ENCODE data around the gene SNX2. TPM values are rescaled to one million over a fixed set of nuclear protein-coding genes. Genes with fewer than 3 reads are reported as not detected.

Gene SNX2
- total and polyA plus RNA-seq, 9 of the 15 experiments (the other 6 are each of a cell fraction or from before 2014, with no cell fraction given): 35.2 to 86.0 (median 58.1) TPM

DNA sequence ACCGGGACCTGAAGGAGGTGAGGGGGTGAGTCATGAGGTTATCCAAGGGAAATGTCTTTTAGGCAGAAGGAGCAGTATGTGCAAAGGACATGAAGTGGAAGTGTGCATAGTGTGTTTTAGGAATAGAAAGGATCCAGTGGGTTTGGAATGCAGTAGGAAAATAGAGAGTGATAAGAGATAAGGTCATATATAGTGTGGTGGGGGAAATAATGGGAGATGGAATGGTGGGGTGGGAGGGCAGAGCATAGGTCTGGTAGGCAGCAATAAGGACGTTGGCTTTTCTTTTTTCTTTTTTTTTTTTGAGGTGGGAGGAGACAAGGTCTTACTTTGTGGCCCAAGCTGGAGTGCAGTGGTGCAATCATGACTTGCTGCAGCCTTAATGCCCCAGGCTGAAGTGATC, 88.4 kb downstream of the SNX2 start (continued):
- TF ChIP-seq ZNF384 (IDR thresholded peaks at IDR 0.05; ENCODE audit: low read depth, low read length) (peak; percentile 98), PCBP1 (IDR thresholded peaks at IDR 0.05; ENCODE audit: low read depth, low read length, poor library complexity, severe bottlenecking) (no peak), BRD9 (IDR thresholded peaks at IDR 0.05; ENCODE audit: low read depth, partially characterized antibody) (peak; percentile 68), STAT5B (CRISPR knock-in tag; IDR thresholded peaks at IDR 0.05) (no peak), NFE2L1 (tag; IDR thresholded peaks at IDR 0.05; ENCODE audit: borderline replicate concordance, low read depth) (no peak), ETS2 (tag; IDR thresholded peaks at IDR 0.05; ENCODE audit: borderline replicate concordance, poor library complexity, severe bottlenecking) (no peak), SMAD2 (IDR thresholded peaks at IDR 0.05; ENCODE audit: low read depth, low read length) (no peak), PHF8 (IDR thresholded peaks at IDR 0.05; ENCODE audit: borderline replicate concordance, low read length) (no peak), PURB (CRISPR knock-in tag; IDR thresholded peaks at IDR 0.05; ENCODE audit: low read depth) (no peak), ZNF707 (CRISPR knock-in tag; conservative IDR thresholded peaks at IDR 0.05) (no peak), NFYB (IDR thresholded peaks at IDR 0.05; ENCODE audit: extremely low read depth, insufficient read length) (no peak), ARHGAP35 (IDR thresholded peaks at IDR 0.05; ENCODE audit: partially characterized antibody) (peak; percentile 54), PYGO2 (tag; IDR thresholded peaks at IDR 0.05) (peak; percentile 69), TEAD2 (tag; IDR thresholded peaks at IDR 0.05) (0 out of 2 replicates have a peak, but pooled peaks have one; percentile 17), TCF3 (CRISPR knock-in tag; IDR thresholded peaks at IDR 0.05) (peak; percentile 84), SMARCC2 (IDR thresholded peaks at IDR 0.05; ENCODE audit: low read depth) (peak; percentile 84), MBD2 (IDR thresholded peaks at IDR 0.05; ENCODE audit: borderline replicate concordance, low read depth) (no peak), NR1H2 (CRISPR knock-in tag; IDR thresholded peaks at IDR 0.05) (no peak), CHCHD3 (CRISPR knock-in tag; IDR thresholded peaks at IDR 0.05) (no peak), SNAPC5 (CRISPR knock-in tag; IDR thresholded peaks at IDR 0.05) (no peak), THRAP3 (IDR thresholded peaks at IDR 0.05; ENCODE audit: borderline replicate concordance) (no peak), PTTG1 (tag; IDR thresholded peaks at IDR 0.05; ENCODE audit: low read depth) (no peak)
- TF ChIP-seq, protein P1, sequence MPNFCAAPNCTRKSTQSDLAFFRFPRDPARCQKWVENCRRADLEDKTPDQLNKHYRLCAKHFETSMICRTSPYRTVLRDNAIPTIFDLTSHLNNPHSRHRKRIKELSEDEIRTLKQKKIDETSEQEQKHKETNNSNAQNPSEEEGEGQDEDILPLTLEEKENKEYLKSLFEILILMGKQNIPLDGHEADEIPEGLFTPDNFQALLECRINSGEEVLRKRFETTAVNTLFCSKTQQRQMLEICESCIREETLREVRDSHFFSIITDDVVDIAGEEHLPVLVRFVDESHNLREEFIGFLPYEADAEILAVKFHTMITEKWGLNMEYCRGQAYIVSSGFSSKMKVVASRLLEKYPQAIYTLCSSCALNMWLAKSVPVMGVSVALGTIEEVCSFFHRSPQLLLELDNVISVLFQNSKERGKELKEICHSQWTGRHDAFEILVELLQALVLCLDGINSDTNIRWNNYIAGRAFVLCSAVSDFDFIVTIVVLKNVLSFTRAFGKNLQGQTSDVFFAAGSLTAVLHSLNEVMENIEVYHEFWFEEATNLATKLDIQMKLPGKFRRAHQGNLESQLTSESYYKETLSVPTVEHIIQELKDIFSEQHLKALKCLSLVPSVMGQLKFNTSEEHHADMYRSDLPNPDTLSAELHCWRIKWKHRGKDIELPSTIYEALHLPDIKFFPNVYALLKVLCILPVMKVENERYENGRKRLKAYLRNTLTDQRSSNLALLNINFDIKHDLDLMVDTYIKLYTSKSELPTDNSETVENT (CRISPR knock-in tag; IDR thresholded peaks at IDR 0.05): no peak
- TF ChIP-seq, protein P2, sequence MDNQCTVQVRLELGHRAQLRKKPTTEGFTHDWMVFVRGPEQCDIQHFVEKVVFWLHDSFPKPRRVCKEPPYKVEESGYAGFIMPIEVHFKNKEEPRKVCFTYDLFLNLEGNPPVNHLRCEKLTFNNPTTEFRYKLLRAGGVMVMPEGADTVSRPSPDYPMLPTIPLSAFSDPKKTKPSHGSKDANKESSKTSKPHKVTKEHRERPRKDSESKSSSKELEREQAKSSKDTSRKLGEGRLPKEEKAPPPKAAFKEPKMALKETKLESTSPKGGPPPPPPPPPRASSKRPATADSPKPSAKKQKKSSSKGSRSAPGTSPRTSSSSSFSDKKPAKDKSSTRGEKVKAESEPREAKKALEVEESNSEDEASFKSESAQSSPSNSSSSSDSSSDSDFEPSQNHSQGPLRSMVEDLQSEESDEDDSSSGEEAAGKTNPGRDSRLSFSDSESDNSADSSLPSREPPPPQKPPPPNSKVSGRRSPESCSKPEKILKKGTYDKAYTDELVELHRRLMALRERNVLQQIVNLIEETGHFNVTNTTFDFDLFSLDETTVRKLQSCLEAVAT (IDR thresholded peaks at IDR 0.05): peak; percentile 69 to 88
- TF ChIP-seq, protein P3, sequence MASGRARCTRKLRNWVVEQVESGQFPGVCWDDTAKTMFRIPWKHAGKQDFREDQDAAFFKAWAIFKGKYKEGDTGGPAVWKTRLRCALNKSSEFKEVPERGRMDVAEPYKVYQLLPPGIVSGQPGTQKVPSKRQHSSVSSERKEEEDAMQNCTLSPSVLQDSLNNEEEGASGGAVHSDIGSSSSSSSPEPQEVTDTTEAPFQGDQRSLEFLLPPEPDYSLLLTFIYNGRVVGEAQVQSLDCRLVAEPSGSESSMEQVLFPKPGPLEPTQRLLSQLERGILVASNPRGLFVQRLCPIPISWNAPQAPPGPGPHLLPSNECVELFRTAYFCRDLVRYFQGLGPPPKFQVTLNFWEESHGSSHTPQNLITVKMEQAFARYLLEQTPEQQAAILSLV (tag; IDR thresholded peaks at IDR 0.05): 0 out of 2 replicates have a peak, but pooled peaks have one; percentile 28

Data from K562 (cell line).